RWPE2 (cell line): ENCODE results near the gene IYD.

Experiments
- ATAC-seq: fragments of 200-7000 bp; cut with Tn5 transposase; 3 replicates; pipeline ENCODE4 v1.9.1; 2021; ENCODE audit warnings: low read depth
- DNase-seq: peaks from one replicate; pipeline ENCODE4 v3.0.0-alpha.2; 2020; ENCODE audit warnings: low spot score
- H3K27ac ChIP-seq: fragments of 450-650 bp; 2 replicates; pipeline ENCODE4 v1.5.1; 2017; ENCODE audit warnings: mild to moderate bottlenecking; ENCODE audit not compliant: poor library complexity, severe bottlenecking
- H3K27me3 ChIP-seq: fragments of 250-450 bp; sonication (Bioruptor Pico); 2 replicates; pipeline ENCODE4 v1.5.1; 2021; ENCODE audit warnings: mild to moderate bottlenecking, moderate library complexity; ENCODE audit not compliant: insufficient read depth, poor library complexity, severe bottlenecking
- H3K36me3 ChIP-seq: fragments of 250-450 bp; sonication (Bioruptor Pico); 2 replicates; pipeline ENCODE4 v1.5.1; 2020; ENCODE audit warnings: low read depth, mild to moderate bottlenecking, moderate library complexity
- H3K4me1 ChIP-seq: fragments of 250-450 bp; sonication (Bioruptor Pico); 2 replicates; pipeline ENCODE4 v1.5.1; 2021; ENCODE audit warnings: mild to moderate bottlenecking, moderate library complexity; ENCODE audit not compliant: insufficient read depth, poor library complexity, severe bottlenecking
- H3K4me3 ChIP-seq: fragments of 250-450 bp; sonication (Bioruptor Pico); 2 replicates; pipeline ENCODE4 v1.5.1; 2021; ENCODE audit warnings: mild to moderate bottlenecking, moderate library complexity; ENCODE audit not compliant: severe bottlenecking
- H3K9me3 ChIP-seq: fragments of 250-450 bp; sonication (Bioruptor Pico); 2 replicates; pipeline ENCODE4 v1.5.1; 2021; ENCODE audit warnings: mild to moderate bottlenecking, moderate library complexity; ENCODE audit not compliant: severe bottlenecking
- TF ChIP-seq, protein P1 (sequence below): fragments of 450-650 bp; IDR thresholded peaks from one replicate; pipeline ENCODE4 v1.5.1; 2017; ENCODE audit warnings: mild to moderate bottlenecking, moderate library complexity; ENCODE audit not compliant: poor library complexity, severe bottlenecking

IYD gene

DNA sequence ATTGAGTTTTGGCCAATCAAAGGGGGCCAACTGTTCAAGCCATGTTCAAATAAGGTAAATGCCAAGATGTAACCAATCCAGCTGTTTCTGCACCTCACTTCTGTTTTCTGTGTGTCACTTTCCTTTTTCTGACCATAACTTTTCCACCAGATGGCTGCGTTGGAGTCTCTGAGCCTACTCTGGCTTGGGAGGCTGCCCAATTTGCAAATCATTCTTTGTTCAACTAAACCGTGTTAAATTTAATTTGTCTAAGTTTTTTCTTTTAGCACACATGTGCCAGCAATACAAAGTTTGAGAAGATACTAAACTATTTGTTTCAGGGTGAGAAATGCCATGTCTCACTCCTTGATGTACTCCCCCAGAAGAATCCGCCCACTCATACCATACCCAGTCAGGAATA lies 52.1 kb downstream of the IYD start:
- H3K27me3 ChIP-seq: no peaks in the 10 kb centered on the region
- H3K4me1 ChIP-seq: peaks cover 4% of the 10 kb centered on the region
- no peak for DNase-seq
- H3K4me3 ChIP-seq: no peak overlapping the region
- no peak overlapping the region for H3K27ac ChIP-seq
- no peak for ATAC-seq
- H3K36me3 ChIP-seq: no peaks in the 10 kb centered on the region
- TF ChIP-seq, protein P1, sequence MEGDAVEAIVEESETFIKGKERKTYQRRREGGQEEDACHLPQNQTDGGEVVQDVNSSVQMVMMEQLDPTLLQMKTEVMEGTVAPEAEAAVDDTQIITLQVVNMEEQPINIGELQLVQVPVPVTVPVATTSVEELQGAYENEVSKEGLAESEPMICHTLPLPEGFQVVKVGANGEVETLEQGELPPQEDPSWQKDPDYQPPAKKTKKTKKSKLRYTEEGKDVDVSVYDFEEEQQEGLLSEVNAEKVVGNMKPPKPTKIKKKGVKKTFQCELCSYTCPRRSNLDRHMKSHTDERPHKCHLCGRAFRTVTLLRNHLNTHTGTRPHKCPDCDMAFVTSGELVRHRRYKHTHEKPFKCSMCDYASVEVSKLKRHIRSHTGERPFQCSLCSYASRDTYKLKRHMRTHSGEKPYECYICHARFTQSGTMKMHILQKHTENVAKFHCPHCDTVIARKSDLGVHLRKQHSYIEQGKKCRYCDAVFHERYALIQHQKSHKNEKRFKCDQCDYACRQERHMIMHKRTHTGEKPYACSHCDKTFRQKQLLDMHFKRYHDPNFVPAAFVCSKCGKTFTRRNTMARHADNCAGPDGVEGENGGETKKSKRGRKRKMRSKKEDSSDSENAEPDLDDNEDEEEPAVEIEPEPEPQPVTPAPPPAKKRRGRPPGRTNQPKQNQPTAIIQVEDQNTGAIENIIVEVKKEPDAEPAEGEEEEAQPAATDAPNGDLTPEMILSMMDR: no peak
- H3K9me3 ChIP-seq: no peaks in the 10 kb centered on the region

DNA sequence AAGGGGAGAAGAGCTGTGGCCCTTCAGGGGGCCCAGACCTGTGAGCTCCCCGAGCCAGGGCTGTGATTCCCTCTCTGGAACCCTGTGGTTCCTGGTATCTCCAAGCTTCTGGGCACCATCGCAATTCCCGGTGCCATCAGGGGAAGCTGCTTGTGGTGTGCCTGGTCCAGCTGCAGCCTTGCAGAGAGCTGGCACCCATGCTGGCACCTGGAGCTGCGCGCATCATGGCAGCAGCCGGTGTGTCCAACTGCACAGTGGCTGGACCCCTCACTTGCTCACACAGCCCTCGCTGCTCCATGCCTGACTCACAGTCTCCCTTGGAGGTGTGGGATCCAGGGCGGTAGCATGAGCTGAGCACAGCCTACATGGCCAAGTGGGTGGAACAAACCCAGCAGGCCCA lies 56.7 kb downstream of the IYD start:
- no peaks in the 10 kb centered on the region for H3K36me3 ChIP-seq
- H3K9me3 ChIP-seq: no peaks in the 10 kb centered on the region
- ATAC-seq (no peak), DNase-seq (no peak)
- H3K27me3 ChIP-seq: no peaks in the 10 kb centered on the region
- TF ChIP-seq, protein P1: no peak
- H3K4me1 ChIP-seq: no peaks in the 10 kb centered on the region
- no peak overlapping the region for H3K27ac ChIP-seq
- no peak overlapping the region for H3K4me3 ChIP-seq

DNA sequence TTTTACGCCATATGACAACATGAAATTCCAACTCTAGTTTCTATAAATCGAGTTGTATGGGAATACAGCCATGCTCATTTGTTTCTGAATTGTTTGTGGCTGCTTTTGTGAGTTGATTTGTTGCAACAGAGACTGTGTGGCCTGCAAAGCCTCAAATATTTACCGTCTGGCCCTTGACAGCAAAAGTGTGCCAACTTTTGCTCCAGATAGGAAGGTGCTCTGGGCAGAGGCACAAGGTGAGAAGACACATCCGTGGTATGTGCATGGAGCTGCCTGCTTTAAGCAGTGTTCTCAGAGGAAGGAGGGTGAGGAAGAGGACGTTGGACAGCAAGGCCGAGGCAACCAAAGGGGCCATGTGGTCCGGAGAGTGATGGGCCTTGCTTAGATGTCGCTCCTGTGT lies 57.4 kb downstream of the IYD start:
- Histone ChIP-seq H3K4me1 (no peaks in the 10 kb centered on the region), H3K27ac (no peak overlapping the region), H3K9me3 (no peaks in the 10 kb centered on the region), H3K4me3 (no peak overlapping the region), H3K36me3 (no peaks in the 10 kb centered on the region), H3K27me3 (no peaks in the 10 kb centered on the region)
- ATAC-seq (no peak), DNase-seq (no peak)
- TF ChIP-seq, protein P1: no peak

DNA sequence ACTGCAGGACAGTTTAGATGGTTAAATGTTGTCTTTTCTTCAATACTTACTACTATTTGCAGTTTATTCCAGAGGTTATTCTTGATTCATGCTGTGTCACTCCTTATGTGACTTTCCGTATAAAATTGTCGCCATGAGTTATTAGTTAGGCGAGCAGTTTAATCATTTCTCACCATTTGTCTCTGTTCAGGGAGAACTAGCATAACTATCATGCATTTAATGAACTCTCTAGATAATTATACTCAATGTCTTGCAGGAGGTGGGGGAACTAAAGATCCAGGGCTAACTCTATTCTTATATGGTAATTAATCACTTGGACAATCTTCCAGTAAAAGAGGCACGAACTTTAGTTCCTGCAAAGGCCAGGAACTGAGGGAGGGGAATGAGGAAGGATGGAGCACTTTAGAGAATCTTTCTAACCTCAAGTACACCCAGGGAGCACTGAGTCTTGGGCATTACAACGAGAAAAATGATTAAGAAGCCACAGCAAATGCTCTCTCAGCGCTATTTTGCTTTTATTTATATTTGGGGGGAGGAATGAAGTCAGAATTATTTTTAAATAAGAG lies 58.3 kb downstream of the IYD start:
- TF ChIP-seq, protein P1: no peak
- no peaks in the 10 kb centered on the region for H3K27me3 ChIP-seq
- no peaks in the 10 kb centered on the region for H3K4me1 ChIP-seq
- DNase-seq (no peak), ATAC-seq (no peak)
- no peak overlapping the region for H3K4me3 ChIP-seq
- no peaks in the 10 kb centered on the region for H3K36me3 ChIP-seq
- H3K27ac ChIP-seq: no peak overlapping the region
- no peaks in the 10 kb centered on the region for H3K9me3 ChIP-seq

DNA sequence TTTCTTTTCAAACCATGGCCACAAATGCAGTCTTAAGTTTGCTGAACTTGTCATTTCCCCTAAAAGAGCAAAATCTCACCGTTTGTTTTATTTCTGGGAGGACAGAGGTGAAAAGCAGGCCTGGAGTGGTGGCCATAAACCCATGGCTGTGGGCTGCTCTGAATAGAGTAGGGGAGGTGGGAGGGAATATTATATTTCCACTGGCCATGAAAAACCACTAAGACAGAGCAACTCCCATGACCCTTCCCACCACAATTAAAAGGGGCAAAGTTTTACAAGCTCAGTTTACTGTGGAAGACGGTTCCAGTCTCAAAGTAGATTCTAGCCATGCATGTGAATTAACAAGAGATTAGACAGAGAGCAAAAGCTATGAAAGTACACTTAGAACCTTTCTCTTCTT lies 59.0 kb downstream of the IYD start:
- Histone ChIP-seq H3K4me1 (no peaks in the 10 kb centered on the region), H3K27me3 (no peaks in the 10 kb centered on the region), H3K36me3 (no peaks in the 10 kb centered on the region), H3K4me3 (no peak overlapping the region), H3K9me3 (no peaks in the 10 kb centered on the region), H3K27ac (no peak overlapping the region)
- TF ChIP-seq, protein P1: no peak
- DNase-seq (no peak), ATAC-seq (no peak)
